ENCODE measurements around the gene AHCYL1. TPM values are rescaled to one million over a fixed set of nuclear protein-coding genes. Genes with fewer than 3 reads are reported as not detected.
"Not testable (repeated sequence)": the region's sequence is repeated elsewhere in the genome, so short reads cannot be mapped to it uniquely, and the experiment has no call there.

Gene AHCYL1
- total RNA-seq, result 10 to 100 TPM; 42.9 to 55.7 TPM
- long read RNA-seq, full-length matches to known transcripts, result 13 of 17 reads
- long read RNA-seq, partial matches to known transcripts, result 2 of 17 reads
- long read RNA-seq, other reads (novel, unspliced or antisense), result 2 of 17 reads

GRCh38 chr1:109984456-109985246 is at the start of gene AHCYL1:
Gene AHCYL1, plus strand, starts transcription at chr1:109984765. Its CDS starts 288 bp downstream, at chr1:109985053.
- DNase-seq (peak; percentile 100), ATAC-seq (peak; percentile 97)
- intact Hi-C loops (cut with DNase I), result loop anchor here (1.0 to 10.0 kb wide), 7 partner anchors 57 to 440 kb away; partner anchors contain the start of gene GNAI3 (in 1 of the 2)

- intact Hi-C loops (cut with DNase I), result no loop called here
Observed at GRCh38 chr1:109935451-109935900, 49.1 kb upstream of the AHCYL1 start.

GRCh38 chr1:109937738-109938137 is 46.8 kb upstream of the AHCYL1 start:
- ATAC-seq (no peak), DNase-seq (no peak)
- intact Hi-C loops (cut with DNase I), result no loop called here

More at GRCh38 chr1:109935451-109935900, 49.1 kb upstream of the AHCYL1 start:
- ATAC-seq (no peak), DNase-seq (no peak)

- intact Hi-C loops (cut with DNase I), result no loop called here
- DNase-seq (no peak), ATAC-seq (no peak)
Observed at GRCh38 chr1:109938556-109938955, 46.0 kb upstream of the AHCYL1 start.

- intact Hi-C loops (cut with DNase I), result no loop called here
Observed at GRCh38 chr1:109942434-109942833, 42.1 kb upstream of the AHCYL1 start.

GRCh38 chr1:109944541-109944940 is 40.0 kb upstream of the AHCYL1 start:
- intact Hi-C loops (cut with DNase I), result no loop called here
- no peak for DNase-seq
- ATAC-seq, result no peak

More at GRCh38 chr1:109942434-109942833, 42.1 kb upstream of the AHCYL1 start:
- ATAC-seq, result no peak
- no peak for DNase-seq

GRCh38 chr1:109946511-109946910 is 38.1 kb upstream of the AHCYL1 start:
- ATAC-seq (no peak), DNase-seq (no peak)
- intact Hi-C loops (cut with DNase I), result no loop called here

- ATAC-seq (no peak), DNase-seq (no peak)
- intact Hi-C loops (cut with DNase I), result no loop called here
Observed at GRCh38 chr1:109947582-109948284, 36.8 kb upstream of the AHCYL1 start.

- ATAC-seq, result no peak
- intact Hi-C loops (cut with DNase I), result no loop called here
- no peak for DNase-seq
Observed at GRCh38 chr1:109948285-109948630, 36.3 kb upstream of the AHCYL1 start.

- intact Hi-C loops (cut with DNase I), result no loop called here
- DNase-seq (no peak), ATAC-seq (no peak)
Observed at GRCh38 chr1:109950038-109950437, 34.5 kb upstream of the AHCYL1 start.

GRCh38 chr1:109950509-109950908 is 34.1 kb upstream of the AHCYL1 start:
- ATAC-seq (no peak), DNase-seq (no peak)
- intact Hi-C loops (cut with DNase I), result no loop called here

GRCh38 chr1:109951501-109951900 is 33.1 kb upstream of the AHCYL1 start:
- ATAC-seq; intact Hi-C loops (cut with DNase I); DNase-seq: not testable (repeated sequence)

- intact Hi-C loops (cut with DNase I), result no loop called here
- no peak for ATAC-seq
- no peak for DNase-seq
Observed at GRCh38 chr1:109954041-109954512, 30.5 kb upstream of the AHCYL1 start.

GRCh38 chr1:109959632-109959973 is 25.0 kb upstream of the AHCYL1 start:
- intact Hi-C loops (cut with DNase I), result no loop called here
- ATAC-seq, result no peak
- no peak for DNase-seq

- intact Hi-C loops (cut with DNase I), result no loop called here
- DNase-seq, result no peak
- ATAC-seq, result peak; percentile 38 to 70
Observed at GRCh38 chr1:109959974-109960744, 24.4 kb upstream of the AHCYL1 start.

- ATAC-seq, result no peak
Observed at GRCh38 chr1:109960745-109961094, 23.8 kb upstream of the AHCYL1 start.

GRCh38 chr1:109963864-109964263 is 20.7 kb upstream of the AHCYL1 start:
- ATAC-seq (no peak), DNase-seq (no peak)

More at GRCh38 chr1:109960745-109961094, 23.8 kb upstream of the AHCYL1 start:
- intact Hi-C loops (cut with DNase I), result no loop called here
- DNase-seq, result no peak

GRCh38 chr1:109969146-109969829 is 15.3 kb upstream of the AHCYL1 start:
- no peak for ATAC-seq
- DNase-seq, result no peak

More at GRCh38 chr1:109963864-109964263, 20.7 kb upstream of the AHCYL1 start:
- intact Hi-C loops (cut with DNase I), result no loop called here

GRCh38 chr1:109969907-109970306 is 14.7 kb upstream of the AHCYL1 start:
- ATAC-seq (no peak), DNase-seq (no peak)
- intact Hi-C loops (cut with DNase I), result loop anchor here in 1 of 2 donors (10.0 kb wide), 1 partner anchor 55 kb away; the partner anchor contains the start of gene CSF1

More at GRCh38 chr1:109969146-109969829, 15.3 kb upstream of the AHCYL1 start:
- intact Hi-C loops (cut with DNase I), result no loop called here

Data from left cardiac atrium (tissue), 4 donors.